Keratinocyte (primary cell): Measurements from ENCODE around the gene MYO1D. TPM values are rescaled to one million over a fixed set of nuclear protein-coding genes. Genes with fewer than 3 reads are reported as not detected.

ENCODE experiments used
- DNase-seq: peaks from one replicate; pipeline ENCODE4 v3.0.0-alpha.2; 2011; ENCODE audit warnings: low read depth, missing footprints, low spot score
- FAIRE-seq: peaks from 2 replicates; lab custom pipeline; 2011; peaks lifted over from hg19 to GRCh38; lab: Jason Lieb, UNC
- H2AFZ ChIP-seq: 2 replicates; pipeline ENCODE4 v1.6.0; 2012; ENCODE audit warnings: low read length, control low read depth, inconsistent platforms; ENCODE audit not compliant: control insufficient read depth
- H3K27ac ChIP-seq: 2 replicates; pipeline ENCODE4 v1.5.1; 2011; ENCODE audit warnings: low read length; ENCODE audit not compliant: control insufficient read depth, insufficient read depth
- H3K27me3 ChIP-seq: 3 replicates; pipeline ENCODE4 v1.6.0; 2011; ENCODE audit warnings: low read length; ENCODE audit not compliant: control insufficient read depth, insufficient read depth; ENCODE audit errors: extremely low read depth
- H3K36me3 ChIP-seq, 2 experiments: 2 replicates in 1 of 2; 3 replicates in 1 of 2; pipeline ENCODE4 v1.5.1; 2011; ENCODE audit warnings: low read length in 2 of 2, mild to moderate bottlenecking in 1 of 2; ENCODE audit not compliant: control insufficient read depth in 2 of 2, insufficient read depth in 2 of 2; ENCODE audit errors: extremely low read depth in 1 of 2
- H3K4me1 ChIP-seq: 3 replicates; pipeline ENCODE4 v1.5.1; 2011; ENCODE audit warnings: low read length; ENCODE audit not compliant: control insufficient read depth, insufficient read depth; ENCODE audit errors: extremely low read depth
- H3K4me2 ChIP-seq: 3 replicates; pipeline ENCODE4 v1.6.0; 2011; ENCODE audit warnings: low read depth, low read length; ENCODE audit not compliant: control insufficient read depth, insufficient read depth; ENCODE audit errors: extremely low read depth
- H3K4me3 ChIP-seq, 3 experiments: fragments of 200-600 bp in 1 of 3; sonication (generic) in 1 of 3; 2 replicates in 2 of 3; 3 replicates in 1 of 3; pipeline ENCODE4 v1.5.1; 2011 to 2016; ENCODE audit warnings: low read length in 3 of 3, mild to moderate bottlenecking in 3 of 3, control low read depth in 2 of 3, inconsistent platforms in 1 of 3, low read depth in 1 of 3, mixed read lengths in 1 of 3, mixed run types in 1 of 3, moderate library complexity in 1 of 3; ENCODE audit not compliant: control insufficient read depth in 2 of 3, insufficient read depth in 2 of 3; ENCODE audit errors: extremely low read depth in 1 of 3
- H3K79me2 ChIP-seq: 2 replicates; pipeline ENCODE4 v1.6.0; 2012; ENCODE audit warnings: low read length; ENCODE audit not compliant: control insufficient read depth, insufficient read depth
- H3K9ac ChIP-seq: 3 replicates; pipeline ENCODE4 v1.6.0; 2011; ENCODE audit warnings: low read length; ENCODE audit not compliant: control insufficient read depth, insufficient read depth; ENCODE audit errors: extremely low read depth
- H3K9me1 ChIP-seq: 3 replicates; pipeline ENCODE4 v1.6.0; 2011; ENCODE audit warnings: low read length; ENCODE audit not compliant: control insufficient read depth, insufficient read depth; ENCODE audit errors: extremely low read depth
- H3K9me3 ChIP-seq: 2 replicates; pipeline ENCODE4 v1.5.1; 2012; ENCODE audit warnings: low read depth, low read length; ENCODE audit not compliant: control insufficient read depth
- H4K20me1 ChIP-seq: 3 replicates; pipeline ENCODE4 v1.6.0; 2011; ENCODE audit warnings: low read length; ENCODE audit not compliant: control insufficient read depth, insufficient read depth; ENCODE audit errors: extremely low read depth
- CTCF ChIP-seq, 3 experiments: IDR thresholded peaks in 1 of 3; conservative IDR thresholded peaks in 1 of 3; optimal IDR thresholded peaks in 1 of 3; 2 replicates in 2 of 3; 3 replicates in 1 of 3; pipeline versions ENCODE3 to v1.5.1; 2011; ENCODE audit warnings: low read length in 3 of 3, mild to moderate bottlenecking in 3 of 3, moderate library complexity in 2 of 3, control low read depth in 1 of 3, inconsistent platforms in 1 of 3; ENCODE audit not compliant: insufficient read depth in 2 of 3; ENCODE audit errors: extremely low read depth in 1 of 3
- EZH2 ChIP-seq: IDR thresholded peaks from one replicate; pipeline ENCODE4 v1.6.1; 2012; ENCODE audit warnings: inconsistent platforms, mild to moderate bottlenecking, low read length, moderate library complexity
- dilution Hi-C: fragments of 300-500 bp; cut with MboI; formaldehyde crosslinking; loops from one replicate; pipeline ENCODE4 v1.7.0; 2020; ENCODE audit warnings: low sequenced_read_pairs; ENCODE audit not compliant: extremely low pct_ligation_motif_present
- polyA plus RNA-seq, 5 experiments: library from polyadenylated mRNA; depleted of rRNA in 3 of 5; stranded (reverse) in 3 of 5; stranded (forward) in 1 of 5; unstranded in 1 of 5; fragments of >200 nt; gene quantifications; 1 replicate in 1 of 5; 2 replicates in 3 of 5; 3 replicates in 1 of 5; pipeline versions ENCODE4 v1.2.1 to v1.2.3, GENCODE V29; 2011 to 2012; ENCODE audit warnings: missing spikeins in 2 of 5, low read depth in 1 of 5, low replicate concordance in 1 of 5

MYO1D gene
- polyA plus RNA-seq, 1 donor (not counting 4 experiments of a cell fraction or from before 2014, with no cell fraction given), result 33.7 TPM

- peak; percentile 70 for FAIRE-seq
- dilution Hi-C loops, result no loop called here
Measured at GRCh38 chr17:32755045-32755805, 121.7 kb downstream of the MYO1D start.

GRCh38 chr17:32752934-32753333 is 124.0 kb downstream of the MYO1D start:
- DNase-seq (no peak), FAIRE-seq (no peak)
- no peaks in the 10 kb centered on the region for H4K20me1 ChIP-seq
- no peaks in the 10 kb centered on the region for H3K4me1 ChIP-seq
- H3K79me2 ChIP-seq, result no peaks in the 10 kb centered on the region
- dilution Hi-C loops, result no loop called here
- H3K4me3 ChIP-seq, result no peak overlapping the region
- H3K9me3 ChIP-seq, result no peaks in the 10 kb centered on the region
- no peak overlapping the region for H3K4me2 ChIP-seq
- H3K9me1 ChIP-seq, result no peaks in the 10 kb centered on the region
- no peak for TF ChIP-seq CTCF (optimal IDR thresholded peaks at IDR 0.05 in 1 of 3, IDR thresholded peaks at IDR 0.05 in 1 of 3, conservative IDR thresholded peaks at IDR 0.05 in 1 of 3; ENCODE audit: extremely low read depth in 1 of 3, insufficient read depth in 2 of 3, low read length in 3 of 3)
- TF ChIP-seq EZH2, result no peak
- H3K27me3 ChIP-seq, result no peaks in the 10 kb centered on the region
- H3K27ac ChIP-seq, result no peak overlapping the region
- H3K36me3 ChIP-seq, result peaks cover 3 to 6% of the 10 kb centered on the region in 2 experiments
- H2AFZ ChIP-seq, result no peak overlapping the region
- H3K9ac ChIP-seq, result no peak overlapping the region

More at GRCh38 chr17:32755045-32755805, 121.7 kb downstream of the MYO1D start:
- Histone ChIP-seq H3K79me2 (no peaks in the 10 kb centered on the region), H2AFZ (no peak overlapping the region), H3K4me1 (no peaks in the 10 kb centered on the region), H3K27me3 (no peaks in the 10 kb centered on the region), H3K4me2 (no peak overlapping the region), H3K4me3 (no peak overlapping the region), H3K9me1 (no peaks in the 10 kb centered on the region), H4K20me1 (no peaks in the 10 kb centered on the region), H3K36me3 (peaks cover 0 to 4% of the 10 kb centered on the region in 2 experiments), H3K9ac (no peak overlapping the region), H3K9me3 (no peaks in the 10 kb centered on the region), H3K27ac (no peak overlapping the region)
- TF ChIP-seq CTCF (optimal IDR thresholded peaks at IDR 0.05 in 1 of 3, IDR thresholded peaks at IDR 0.05 in 1 of 3, conservative IDR thresholded peaks at IDR 0.05 in 1 of 3; ENCODE audit: extremely low read depth in 1 of 3, insufficient read depth in 2 of 3, low read length in 3 of 3) (peak in 2 of 3 experiments; percentile 15 to 36), EZH2 (no peak)
- peak; percentile 17 for DNase-seq
